Measurements from ENCODE around the gene C1GALT1.

Gene C1GALT1

DNA sequence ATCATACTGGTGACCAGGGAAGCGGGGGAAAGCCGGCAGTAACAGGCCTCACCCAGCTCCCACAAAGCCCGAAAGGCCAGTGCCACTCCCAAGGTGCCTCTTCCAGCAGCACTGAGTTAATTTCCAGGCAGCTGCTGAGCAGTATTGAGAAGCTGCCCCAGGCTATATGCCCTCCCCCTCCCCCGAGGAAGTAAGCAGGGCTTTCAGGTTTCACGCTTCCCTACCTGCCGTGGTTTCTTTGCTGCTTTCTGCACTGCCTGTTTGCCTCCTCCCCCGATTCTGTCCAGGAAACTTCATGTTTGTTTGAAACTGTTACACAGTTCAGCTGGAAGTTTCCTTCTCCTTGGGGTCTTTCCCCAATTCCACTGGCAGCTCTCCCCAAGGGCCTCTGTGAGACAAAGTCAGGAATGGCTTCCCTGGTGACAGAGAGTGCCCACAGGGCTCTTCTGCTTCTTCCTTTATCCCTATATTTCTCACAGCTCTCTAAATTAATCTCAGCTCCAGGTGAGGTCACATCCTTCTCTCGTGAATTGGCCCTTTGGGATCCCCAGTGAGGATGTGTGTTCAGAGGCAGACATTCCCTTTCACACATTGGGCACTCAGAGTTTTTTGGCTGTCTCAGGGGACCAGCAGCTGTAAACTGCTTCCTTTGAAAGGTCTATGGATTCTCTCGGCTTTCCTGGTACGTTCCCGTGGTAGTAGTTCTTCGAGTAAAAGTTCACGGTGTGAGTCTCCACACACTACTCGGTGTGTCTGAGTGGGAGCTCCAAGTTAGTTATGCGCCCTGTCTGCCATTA, 19.4 kb downstream of the C1GALT1 start:
- Mint-ChIP-seq H3K36me3 (ENCODE audit: low read depth) (peaks cover 17% of the 10 kb centered on the region), H3K4me3 (peak overlapping the region; percentile 13), H3K9me3 (peaks cover 4% of the 10 kb centered on the region), H3K27me3 (no peaks in the 10 kb centered on the region), H3K27ac (peak overlapping the region; percentile 37), H3K4me1 (peaks cover 79% of the 10 kb centered on the region)
- ATAC-seq (peak; percentile 73), DNase-seq (peak; percentile 29)

DNA sequence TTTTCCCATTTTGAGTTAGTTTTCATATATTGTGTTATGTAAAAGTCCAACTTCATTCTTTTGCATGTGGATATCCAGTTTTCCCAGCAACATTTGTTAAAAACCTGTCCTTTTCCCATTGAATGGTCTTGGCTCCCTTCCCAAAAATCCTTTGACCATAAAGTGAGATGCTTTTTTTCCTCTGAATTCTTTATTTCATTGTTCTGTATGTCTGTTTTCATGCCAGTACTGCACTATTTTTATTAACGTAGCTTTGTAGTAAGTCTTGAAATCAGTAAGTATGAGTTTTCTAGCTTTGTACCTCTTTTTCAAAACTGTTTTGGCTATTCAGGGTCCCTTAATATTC, 20.0 kb downstream of the C1GALT1 start:
- ATAC-seq (no peak), DNase-seq (no peak)
- Mint-ChIP-seq H3K9me3 (peaks cover 9% of the 10 kb centered on the region), H3K27me3 (no peaks in the 10 kb centered on the region), H3K4me3 (peak overlapping the region; percentile 13), H3K27ac (peak overlapping the region; percentile 37), H3K36me3 (ENCODE audit: low read depth) (peaks cover 20% of the 10 kb centered on the region), H3K4me1 (peaks cover 85% of the 10 kb centered on the region)

DNA sequence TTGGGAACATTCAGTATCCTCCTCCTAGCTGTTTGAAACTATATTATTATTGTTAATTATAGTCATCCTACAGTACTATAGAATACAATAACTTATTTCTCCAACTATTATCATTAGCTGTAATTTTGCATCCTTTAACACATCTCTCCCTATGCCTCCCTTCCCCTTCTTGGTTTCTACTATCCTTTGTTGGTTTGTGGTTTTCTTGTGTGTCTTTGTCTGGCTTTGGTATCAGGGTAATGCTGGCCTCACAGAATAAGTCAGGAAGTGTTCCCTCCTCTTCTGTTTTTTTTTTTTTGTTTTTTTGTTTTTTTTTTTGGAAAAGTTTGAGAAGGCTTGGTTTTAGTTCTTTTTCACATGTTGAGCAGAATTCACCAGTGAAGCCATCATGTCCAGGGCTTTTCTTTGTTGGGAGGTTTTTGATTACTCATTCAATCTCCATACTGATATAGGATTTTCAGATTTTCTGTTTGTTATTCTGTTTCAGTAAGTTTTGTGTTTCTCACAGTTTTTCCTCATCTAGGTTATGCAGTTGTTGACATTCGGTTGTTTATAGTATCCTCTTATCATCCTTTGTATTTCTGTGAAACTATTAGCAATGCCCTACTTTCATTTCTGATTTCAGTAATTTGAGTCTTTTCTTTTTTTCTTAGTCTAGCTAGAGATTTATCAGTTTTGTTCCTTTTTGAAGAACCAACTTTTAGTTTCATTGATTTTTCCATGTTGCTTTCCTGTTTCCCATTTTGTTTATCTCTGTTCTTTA, 21.6 kb downstream of the C1GALT1 start:
- ATAC-seq (no peak), DNase-seq (no peak)
- Mint-ChIP-seq H3K9me3 (peaks cover 7% of the 10 kb centered on the region), H3K27ac (peak overlapping the region; percentile 26), H3K4me1 (peaks cover 81% of the 10 kb centered on the region), H3K27me3 (no peaks in the 10 kb centered on the region), H3K36me3 (ENCODE audit: low read depth) (peaks cover 20% of the 10 kb centered on the region), H3K4me3 (peak overlapping the region; percentile 22)

DNA sequence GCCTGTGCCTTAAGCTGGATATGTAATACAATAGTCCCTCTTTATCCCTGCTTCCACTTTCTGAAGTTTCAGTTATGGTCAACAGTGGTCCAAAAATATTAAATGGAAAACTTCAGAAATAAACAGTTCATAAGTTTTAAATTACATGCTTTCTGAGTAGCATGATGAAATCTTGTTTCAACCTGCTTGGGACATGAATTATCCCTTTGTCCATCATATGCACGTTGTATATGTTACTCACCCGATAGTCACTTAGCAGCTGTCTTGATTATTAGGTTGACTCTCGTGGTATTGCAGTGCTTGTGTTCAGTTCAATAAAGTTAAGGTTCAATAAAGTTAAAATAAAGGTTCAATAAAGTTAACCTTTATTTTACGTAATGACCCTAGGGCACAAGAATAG, 25.5 kb downstream of the C1GALT1 start:
- H3K9me3 Mint-ChIP-seq = peaks cover 6% of the 10 kb centered on the region
- peaks cover 66% of the 10 kb centered on the region for H3K4me1 Mint-ChIP-seq
- no peak overlapping the region for H3K4me3 Mint-ChIP-seq
- ATAC-seq = no peak
- DNase-seq = no peak
- H3K27ac Mint-ChIP-seq = no peak overlapping the region
- H3K36me3 Mint-ChIP-seq (ENCODE audit: low read depth) = peaks cover 30% of the 10 kb centered on the region
- no peaks in the 10 kb centered on the region for H3K27me3 Mint-ChIP-seq

DNA sequence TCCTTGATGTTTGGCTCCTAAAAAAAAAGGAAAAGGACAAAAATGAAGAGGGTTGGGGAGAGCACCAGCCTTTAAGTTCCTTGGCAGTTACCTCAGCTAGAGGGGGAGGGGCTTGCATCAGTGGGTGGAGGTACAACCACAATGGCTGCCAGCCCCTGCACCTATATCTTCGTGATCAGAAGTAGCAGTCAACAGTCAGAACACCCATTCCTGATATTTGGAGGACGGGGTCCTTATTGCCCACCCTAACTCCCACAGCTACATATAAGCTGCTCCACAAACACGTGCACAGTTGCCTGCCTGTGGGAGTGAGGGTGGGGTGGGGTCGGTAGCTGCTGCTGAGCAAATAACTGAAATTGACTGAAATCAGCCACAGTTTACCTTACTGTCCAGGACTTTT, 26.2 kb downstream of the C1GALT1 start:
- Mint-ChIP-seq H3K9me3 (peaks cover 6% of the 10 kb centered on the region), H3K4me1 (peaks cover 61% of the 10 kb centered on the region), H3K27me3 (no peaks in the 10 kb centered on the region), H3K4me3 (no peak overlapping the region), H3K36me3 (ENCODE audit: low read depth) (peaks cover 30% of the 10 kb centered on the region), H3K27ac (no peak overlapping the region)
- DNase-seq = no peak
- ATAC-seq = no peak

DNA sequence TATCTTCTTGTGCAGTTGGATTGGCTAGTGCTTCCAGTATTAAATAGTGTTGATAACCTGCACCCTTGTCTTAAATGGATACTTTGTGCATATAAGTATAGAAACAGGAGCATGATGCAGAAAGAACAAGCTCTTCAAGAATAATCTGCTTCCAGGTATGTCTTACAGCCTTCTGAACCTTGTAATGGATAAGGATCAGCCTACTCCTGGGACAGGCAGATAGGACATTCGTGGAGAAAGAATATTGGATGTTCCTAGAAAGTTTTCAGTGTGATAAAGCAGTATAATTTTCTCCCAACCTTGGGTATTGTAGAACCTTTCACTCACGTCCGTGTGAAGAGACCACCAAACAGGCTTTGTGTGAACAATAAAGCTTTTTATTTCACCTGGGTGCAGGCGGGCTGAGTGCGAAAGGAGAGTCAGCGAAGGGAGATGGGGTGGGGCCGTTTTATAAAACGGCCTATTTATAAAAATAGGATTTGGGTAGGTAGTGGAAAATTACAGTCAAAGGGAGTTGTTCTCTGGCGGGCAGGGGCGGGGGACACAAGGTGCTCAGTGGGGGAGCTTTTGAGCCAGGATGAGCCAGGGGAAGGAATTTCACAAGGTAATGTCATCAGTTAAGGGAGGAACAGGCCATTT, 27.2 kb downstream of the C1GALT1 start:
- no peak for ATAC-seq
- Mint-ChIP-seq H3K27ac (no peak overlapping the region), H3K27me3 (no peaks in the 10 kb centered on the region), H3K4me3 (no peak overlapping the region), H3K9me3 (peaks cover 6% of the 10 kb centered on the region), H3K4me1 (peaks cover 55% of the 10 kb centered on the region), H3K36me3 (ENCODE audit: low read depth) (peaks cover 38% of the 10 kb centered on the region)
- DNase-seq = no peak

DNA sequence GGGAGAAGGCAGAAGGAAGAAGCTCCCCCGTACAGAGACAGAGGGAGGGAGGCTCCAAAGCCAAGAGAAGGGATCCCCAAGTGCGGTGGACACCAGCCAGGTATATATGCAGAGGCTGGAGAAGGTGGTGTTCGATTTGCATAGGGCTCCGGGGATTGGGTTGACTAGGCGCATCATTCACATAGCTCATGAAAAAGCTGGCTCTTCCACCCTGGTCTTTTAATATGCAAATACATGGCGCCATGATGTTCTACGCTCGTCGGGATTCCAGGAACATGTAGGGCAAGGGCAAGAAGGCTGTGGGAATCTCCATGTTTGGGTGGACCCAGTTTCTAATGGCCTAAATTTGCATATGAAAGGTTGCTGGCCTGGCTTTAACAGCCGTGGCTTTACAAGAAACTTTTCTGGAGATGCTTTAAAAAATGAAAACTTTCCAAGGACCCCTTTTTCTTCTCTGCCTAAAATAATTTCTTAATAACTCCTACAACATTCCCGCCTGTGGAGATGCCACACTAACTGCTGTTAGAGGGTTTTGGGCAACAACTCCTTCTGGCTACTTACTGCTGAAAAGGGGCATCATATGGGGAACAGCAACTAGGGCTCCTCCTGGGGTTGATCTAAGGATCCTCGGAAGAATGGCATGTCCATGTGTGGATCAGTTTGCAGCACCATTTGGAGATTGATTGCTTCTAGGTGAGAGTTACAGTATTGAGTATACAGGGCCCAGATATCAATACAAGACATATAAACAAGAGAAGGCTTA, 28.3 kb downstream of the C1GALT1 start:
- DNase-seq = no peak
- no peak overlapping the region for H3K4me3 Mint-ChIP-seq
- peaks cover 47% of the 10 kb centered on the region for H3K4me1 Mint-ChIP-seq
- H3K27me3 Mint-ChIP-seq = no peaks in the 10 kb centered on the region
- H3K27ac Mint-ChIP-seq = no peak overlapping the region
- peaks cover 6% of the 10 kb centered on the region for H3K9me3 Mint-ChIP-seq
- ATAC-seq = no peak
- H3K36me3 Mint-ChIP-seq (ENCODE audit: low read depth) = peaks cover 44% of the 10 kb centered on the region

DNA sequence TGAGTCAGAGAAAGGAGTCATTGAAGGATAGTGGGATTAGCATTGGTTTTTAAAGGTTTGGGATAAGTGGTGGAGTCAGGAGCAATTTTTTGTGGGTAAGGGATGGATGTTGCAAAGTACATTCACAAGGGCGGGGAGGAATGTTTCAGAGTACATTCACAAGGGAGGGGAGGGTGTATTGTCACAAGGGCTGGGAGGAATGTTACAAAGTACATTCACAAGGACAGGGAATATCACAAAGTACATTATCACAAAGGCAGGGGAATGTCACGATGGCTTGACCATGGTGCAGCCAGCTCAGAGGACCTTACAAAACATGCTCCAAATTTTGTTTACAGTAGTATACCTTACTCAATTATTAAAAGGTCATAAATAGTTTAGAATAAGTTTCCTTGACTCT, 30.3 kb downstream of the C1GALT1 start:
- Mint-ChIP-seq H3K4me1 (peaks cover 43% of the 10 kb centered on the region), H3K4me3 (no peak overlapping the region), H3K9me3 (no peaks in the 10 kb centered on the region), H3K27me3 (no peaks in the 10 kb centered on the region), H3K27ac (no peak overlapping the region), H3K36me3 (ENCODE audit: low read depth) (peaks cover 48% of the 10 kb centered on the region)
- DNase-seq (no peak), ATAC-seq (no peak)

DNA sequence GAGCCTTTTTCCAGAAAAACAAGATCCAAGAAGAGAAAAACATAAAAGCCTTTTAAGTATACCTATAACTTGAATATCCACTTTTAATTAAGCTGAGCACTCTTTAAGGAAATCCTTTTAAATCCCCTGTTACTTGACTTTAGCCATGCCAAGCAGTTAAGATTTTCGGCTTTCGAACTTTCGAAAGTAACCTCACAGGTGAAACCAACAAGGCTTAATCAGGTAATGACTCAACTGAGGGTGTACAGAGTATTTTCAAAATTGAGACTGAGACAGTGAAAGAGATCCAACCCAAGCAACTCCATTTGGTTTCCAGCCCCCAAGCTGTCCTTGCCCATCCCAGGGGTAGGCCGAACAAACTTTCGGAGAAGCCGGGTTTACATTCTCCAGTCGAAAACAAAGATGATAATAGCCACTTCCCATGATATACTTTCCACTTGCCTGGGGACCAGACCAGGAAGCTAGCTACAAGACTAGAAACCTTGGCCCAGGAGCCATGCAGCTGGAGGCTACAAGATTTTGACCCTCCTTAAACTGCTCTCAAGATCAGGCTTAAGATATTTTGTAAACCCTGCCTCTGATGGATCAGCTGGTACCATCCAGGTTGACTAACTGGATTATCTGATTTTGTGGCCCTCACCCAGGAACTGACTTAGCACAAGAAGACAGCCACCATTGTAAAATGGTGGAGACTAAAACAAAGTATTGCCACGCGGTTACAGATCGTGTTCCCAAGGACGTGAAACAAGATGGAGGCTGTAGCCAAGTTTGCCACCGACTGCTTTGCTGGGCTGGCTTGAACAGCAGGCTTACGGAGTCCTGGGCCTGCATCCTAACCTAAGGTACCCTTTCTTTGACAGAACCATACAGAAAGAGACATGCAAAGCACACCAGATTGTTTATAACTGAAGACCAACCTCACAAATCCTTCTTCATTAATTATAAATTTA, 32.3 kb downstream of the C1GALT1 start:
- H3K27ac Mint-ChIP-seq = no peak overlapping the region
- no peak for ATAC-seq
- no peak for DNase-seq
- H3K9me3 Mint-ChIP-seq = no peaks in the 10 kb centered on the region
- H3K4me3 Mint-ChIP-seq = no peak overlapping the region
- H3K36me3 Mint-ChIP-seq (ENCODE audit: low read depth) = peaks cover 55% of the 10 kb centered on the region
- H3K4me1 Mint-ChIP-seq = peaks cover 30% of the 10 kb centered on the region
- no peaks in the 10 kb centered on the region for H3K27me3 Mint-ChIP-seq

DNA sequence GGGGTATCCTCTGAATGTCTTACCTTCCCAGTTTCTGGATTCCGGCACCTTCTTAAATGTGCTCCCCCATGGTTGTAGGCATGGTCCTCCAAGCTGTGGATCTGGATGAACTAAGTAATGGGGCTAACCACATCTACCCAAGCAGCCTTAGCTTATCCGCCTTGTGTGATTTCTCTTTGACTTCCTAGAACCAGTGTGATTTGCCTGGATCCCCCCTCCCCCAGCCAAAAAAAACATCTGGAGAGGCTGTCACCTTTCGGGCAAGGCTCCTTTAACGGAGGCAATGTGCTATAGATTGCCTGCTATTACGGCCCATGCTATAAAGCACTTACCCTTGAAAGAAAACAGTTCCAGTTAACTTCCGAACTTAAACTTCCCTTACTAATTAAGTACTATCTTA, 33.9 kb downstream of the C1GALT1 start:
- ATAC-seq = no peak
- Mint-ChIP-seq H3K4me3 (no peak overlapping the region), H3K4me1 (peaks cover 24% of the 10 kb centered on the region), H3K36me3 (ENCODE audit: low read depth) (peaks cover 52% of the 10 kb centered on the region), H3K27me3 (no peaks in the 10 kb centered on the region), H3K27ac (no peak overlapping the region), H3K9me3 (no peaks in the 10 kb centered on the region)
- DNase-seq = no peak

DNA sequence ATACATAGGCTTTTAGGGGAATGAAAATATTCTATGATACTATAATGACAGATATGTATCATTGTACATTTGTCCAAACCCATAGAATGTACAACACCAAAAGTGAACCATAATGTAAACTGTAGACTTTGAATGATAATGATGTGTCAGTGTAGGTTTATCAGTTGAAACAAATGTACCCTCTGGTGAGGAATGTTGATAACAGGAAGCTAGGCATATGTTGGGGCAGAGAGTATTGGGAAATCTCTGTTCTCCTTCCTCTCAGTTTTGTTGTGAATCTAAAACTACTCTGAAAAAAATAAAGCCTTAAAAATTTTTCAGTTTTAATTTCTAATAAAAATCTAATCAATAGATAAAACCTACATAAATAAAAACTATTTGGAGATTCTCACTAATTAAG, 36.9 kb downstream of the C1GALT1 start:
- H3K4me1 Mint-ChIP-seq = peaks cover 35% of the 10 kb centered on the region
- no peak overlapping the region for H3K4me3 Mint-ChIP-seq
- DNase-seq (no peak), ATAC-seq (no peak)
- no peaks in the 10 kb centered on the region for H3K27me3 Mint-ChIP-seq
- H3K36me3 Mint-ChIP-seq (ENCODE audit: low read depth) = peaks cover 46% of the 10 kb centered on the region
- no peak overlapping the region for H3K27ac Mint-ChIP-seq
- H3K9me3 Mint-ChIP-seq = no peaks in the 10 kb centered on the region

DNA sequence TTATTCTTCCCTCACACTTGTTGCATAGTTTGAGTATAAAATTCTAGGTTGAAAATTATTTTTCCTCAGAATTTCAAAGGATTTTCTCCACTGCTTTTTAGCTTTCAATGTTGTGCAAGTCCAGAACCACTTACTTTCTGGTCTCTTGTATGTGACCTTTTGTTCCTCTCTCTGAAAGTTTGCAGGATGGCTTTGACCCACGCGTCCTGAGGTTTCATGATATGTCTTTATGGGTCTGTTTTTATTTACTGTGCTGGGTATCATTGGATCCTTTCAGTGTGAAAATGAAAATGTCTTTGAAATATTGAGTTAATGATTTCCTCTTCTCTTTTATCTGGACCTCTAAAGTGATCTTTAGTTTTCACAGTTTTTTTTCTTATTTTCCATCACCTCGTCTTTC, 38.5 kb downstream of the C1GALT1 start:
- Mint-ChIP-seq H3K4me1 (peaks cover 33% of the 10 kb centered on the region), H3K9me3 (no peaks in the 10 kb centered on the region), H3K27me3 (no peaks in the 10 kb centered on the region), H3K27ac (peak overlapping the region; percentile 9), H3K36me3 (ENCODE audit: low read depth) (peaks cover 41% of the 10 kb centered on the region), H3K4me3 (no peak overlapping the region)
- no peak for ATAC-seq
- DNase-seq = no peak

DNA sequence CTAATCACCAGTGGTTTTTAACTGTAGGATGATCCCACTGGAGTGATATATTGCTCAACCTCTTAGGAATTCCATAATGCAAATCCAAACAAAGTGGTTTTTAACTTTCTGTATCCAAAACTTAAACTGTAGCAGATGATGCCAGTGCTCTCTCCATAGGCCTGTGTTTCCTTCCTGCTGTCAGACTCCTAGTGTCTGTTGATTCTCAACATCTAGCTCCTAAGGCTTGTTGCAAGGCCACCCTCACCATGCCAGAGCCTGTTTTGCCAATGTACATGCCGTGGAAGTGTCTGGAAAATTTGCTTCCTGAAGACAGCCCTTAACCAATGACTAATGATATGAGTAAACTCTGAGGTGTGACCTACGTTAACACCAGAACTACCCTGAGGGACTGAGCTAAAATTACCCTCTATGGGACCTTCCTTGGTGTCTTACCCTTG, 39.3 kb downstream of the C1GALT1 start:
- H3K9me3 Mint-ChIP-seq = no peaks in the 10 kb centered on the region
- H3K27me3 Mint-ChIP-seq = no peaks in the 10 kb centered on the region
- H3K4me3 Mint-ChIP-seq = no peak overlapping the region
- ATAC-seq (peak; percentile 77), DNase-seq (no peak)
- peaks cover 38% of the 10 kb centered on the region for H3K36me3 Mint-ChIP-seq (ENCODE audit: low read depth)
- peaks cover 31% of the 10 kb centered on the region for H3K4me1 Mint-ChIP-seq
- peak overlapping the region; percentile 20 for H3K27ac Mint-ChIP-seq

All from activated naive CD8-positive, alpha-beta T cell treated with anti-CD3 and anti-CD28 coated beads, Interleukin-2, amount 50 U/mL, for 24 hours (primary cell).